GM19025 (cell line): ENCODE measurements around the gene TMEM139.

Experiments
- ATAC-seq: cut with Tn5 transposase; IDR thresholded peaks from one replicate; pipeline ENCODE4 v1.9.1; 2021; ENCODE audit warnings: mild to moderate bottlenecking, low read depth, moderate library complexity; ENCODE audit not compliant: unreplicated experiment

Gene TMEM139

GRCh38 chr7:143284591-143285469 lies at the start of gene TMEM139:
Gene TMEM139 (plus strand): TSS chr7:143284958. CDS start chr7:143285958, 1,000 bp downstream.
- no peak for ATAC-seq

- ATAC-seq: no peak
These were observed 49.2 kb upstream of the TMEM139 start for GRCh38 chr7:143235561-143235960.

DNA sequence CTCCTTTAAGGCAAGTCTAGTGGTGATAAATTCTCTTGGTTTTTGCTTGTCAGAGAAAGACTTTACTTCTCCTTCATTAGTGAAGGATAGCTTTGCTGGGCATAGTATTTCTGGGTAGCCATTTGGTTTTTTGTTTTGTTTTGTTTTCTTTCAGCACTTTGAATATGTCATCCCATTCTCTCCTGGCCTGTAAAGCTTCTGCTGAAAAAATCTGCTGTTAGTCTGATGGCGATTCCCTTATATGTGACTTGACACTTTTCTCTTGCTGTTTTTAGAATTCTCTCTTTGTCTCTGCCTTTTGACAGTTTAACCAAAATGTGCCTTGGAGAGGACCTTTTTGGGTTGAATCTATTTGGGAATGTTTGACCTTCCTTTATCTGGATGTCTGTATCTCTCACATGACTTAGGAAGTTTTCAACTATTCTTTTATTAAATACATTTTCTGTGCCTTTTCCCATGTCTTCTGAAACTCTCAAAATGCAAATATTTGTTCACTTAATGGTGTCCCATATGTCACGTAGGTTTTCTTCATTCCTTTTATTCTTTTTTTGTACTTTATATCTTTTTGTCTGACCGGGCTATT lies 48.3 kb upstream of the TMEM139 start:
- no peak for ATAC-seq

GRCh38 chr7:143237366-143237765 lies 47.4 kb upstream of the TMEM139 start:
- no peak for ATAC-seq

DNA sequence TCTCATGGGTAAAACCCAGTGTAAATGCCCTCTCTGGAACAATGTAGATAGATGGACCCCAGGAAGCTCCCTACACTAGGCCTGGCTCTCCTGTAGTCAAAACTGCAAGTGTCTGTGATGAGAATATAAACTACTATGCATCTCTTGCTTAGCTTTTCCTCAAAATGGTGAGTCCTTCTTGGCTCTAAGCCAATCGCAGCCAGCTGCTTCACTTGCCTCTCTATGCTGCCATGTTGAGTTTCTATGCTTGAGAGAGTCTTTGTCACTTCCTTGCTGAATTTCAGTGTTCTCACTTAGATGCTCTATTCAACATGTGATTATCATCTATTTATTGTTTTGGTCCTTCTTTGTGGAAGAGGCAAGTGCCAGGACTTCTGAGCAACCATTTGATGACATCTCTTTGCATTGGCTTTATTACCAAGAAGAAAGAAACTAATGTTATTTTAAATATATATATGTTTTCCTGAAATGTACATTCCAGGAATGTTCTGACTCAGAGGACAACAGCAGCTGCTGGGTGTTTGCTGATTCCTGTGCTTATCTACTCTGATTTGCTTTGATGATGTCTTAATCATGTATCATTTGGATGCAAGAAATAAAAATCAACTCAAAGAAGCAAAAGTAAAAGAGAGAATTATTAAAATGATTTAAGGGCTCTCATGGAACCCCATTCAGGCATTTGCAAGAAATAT lies 46.3 kb upstream of the TMEM139 start:
- ATAC-seq: no peak

GRCh38 chr7:143239813-143240212 lies 44.9 kb upstream of the TMEM139 start:
- ATAC-seq: no peak

- peak; percentile 81 for ATAC-seq
These were observed 44.2 kb upstream of the TMEM139 start for GRCh38 chr7:143240291-143241168.

DNA sequence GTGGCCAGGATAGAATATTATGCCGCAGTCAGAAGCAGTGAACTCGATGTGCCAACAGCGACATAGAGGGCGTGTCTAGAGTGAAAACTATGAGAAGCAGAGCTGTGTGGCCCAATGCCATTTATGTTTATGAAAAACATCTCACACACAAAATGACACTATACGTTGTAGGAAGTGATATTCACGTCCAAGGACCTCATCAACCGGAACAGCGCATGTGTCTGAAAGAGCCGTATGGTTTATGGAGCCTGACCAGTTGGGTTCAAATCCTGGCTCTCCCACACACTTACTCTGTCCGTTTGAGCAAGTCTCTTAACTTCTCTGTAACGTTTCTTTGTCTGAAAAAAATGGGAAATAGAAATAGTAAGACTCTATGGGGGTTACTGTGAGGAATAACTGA lies 42.5 kb upstream of the TMEM139 start:
- no peak for ATAC-seq

DNA sequence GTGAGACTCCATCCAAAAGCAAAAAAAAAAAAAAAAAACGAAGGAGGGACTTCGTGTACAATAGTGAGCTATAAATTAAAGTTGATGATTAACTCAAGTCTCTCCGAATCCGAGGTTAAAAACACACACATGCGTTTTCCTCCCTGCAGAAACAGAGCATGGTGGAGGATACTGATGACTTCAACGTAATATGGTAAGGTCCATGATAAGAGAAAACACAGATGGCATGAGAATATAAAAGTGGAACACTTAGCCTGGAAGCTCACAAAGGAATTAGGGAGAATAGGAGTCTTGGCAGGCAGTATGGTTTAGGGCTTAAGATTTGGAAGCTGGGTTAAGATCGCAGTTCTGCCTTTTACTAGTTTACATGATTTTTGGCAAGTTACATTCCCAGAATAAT lies 41.6 kb upstream of the TMEM139 start:
- ATAC-seq: no peak

DNA sequence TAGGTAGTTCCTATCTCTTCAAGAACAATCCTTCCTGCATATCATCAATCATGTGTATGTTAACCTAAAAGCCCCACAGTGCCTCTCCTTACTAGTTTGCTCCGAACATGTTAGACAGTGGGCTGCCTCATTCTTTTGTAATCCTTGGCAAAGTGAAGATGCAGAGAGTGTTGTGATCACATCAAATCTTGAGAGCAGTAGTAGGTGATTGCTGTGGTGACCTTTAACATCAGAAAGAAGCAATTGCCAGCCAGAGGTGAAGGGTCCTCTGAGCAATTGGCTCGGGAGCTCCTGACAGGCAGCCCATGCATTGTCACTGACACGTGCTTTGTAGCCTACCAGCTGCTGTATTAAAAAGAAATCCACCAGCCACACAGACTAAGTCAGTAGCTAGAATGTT lies 41.1 kb upstream of the TMEM139 start:
- ATAC-seq: no peak

- no peak for ATAC-seq
These were observed 40.4 kb upstream of the TMEM139 start for GRCh38 chr7:143244321-143244720.

GRCh38 chr7:143245123-143245522 lies 39.6 kb upstream of the TMEM139 start:
- no peak for ATAC-seq

DNA sequence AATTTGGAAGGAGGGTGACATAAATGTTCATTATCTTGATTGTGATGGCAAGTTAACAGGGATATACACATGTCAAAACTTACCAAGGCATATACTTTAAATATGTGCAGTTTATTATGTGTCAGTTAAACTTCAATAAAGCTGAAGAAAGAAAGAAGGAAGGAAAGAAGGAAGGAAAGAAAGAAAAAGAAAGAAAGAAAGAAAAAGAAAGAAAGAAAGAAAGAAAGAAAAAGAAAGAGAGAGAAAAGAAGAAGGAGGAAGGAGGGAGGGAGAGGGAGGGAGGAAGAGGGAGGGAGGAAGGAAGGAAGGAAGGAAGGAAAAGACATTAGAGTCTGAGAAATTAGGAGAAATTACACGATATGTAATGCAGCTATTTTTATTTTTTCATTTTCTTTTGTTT lies 37.4 kb upstream of the TMEM139 start:
- ATAC-seq: no peak

DNA sequence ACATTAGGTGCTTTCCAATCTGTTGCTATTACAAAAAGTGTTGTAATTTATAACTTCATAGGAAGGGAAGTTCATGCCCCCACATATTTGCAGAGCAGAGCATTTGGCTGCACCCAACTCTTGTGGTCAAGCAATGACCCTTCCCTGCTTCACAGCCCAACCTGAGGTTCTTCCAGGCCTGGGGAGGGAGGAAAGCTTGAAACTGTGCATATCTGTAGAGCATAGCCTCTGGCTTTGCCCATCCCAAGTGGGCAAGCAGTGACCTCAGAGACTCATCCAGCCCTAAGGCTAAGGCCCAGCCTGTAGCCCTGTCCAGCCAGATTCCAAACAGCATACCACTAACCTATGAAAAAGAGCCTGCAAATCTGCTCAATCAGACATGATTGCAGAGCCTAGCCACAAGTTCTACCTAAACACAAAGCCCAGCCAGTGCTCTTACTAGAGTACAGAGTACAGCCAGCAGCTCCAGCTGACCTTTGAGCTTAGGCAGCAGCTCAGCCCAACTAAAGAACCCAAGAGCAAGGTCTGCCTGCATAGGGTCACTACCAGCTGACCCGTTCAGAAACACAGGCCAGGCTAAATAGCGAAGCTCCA lies 35.9 kb upstream of the TMEM139 start:
- no peak for ATAC-seq

DNA sequence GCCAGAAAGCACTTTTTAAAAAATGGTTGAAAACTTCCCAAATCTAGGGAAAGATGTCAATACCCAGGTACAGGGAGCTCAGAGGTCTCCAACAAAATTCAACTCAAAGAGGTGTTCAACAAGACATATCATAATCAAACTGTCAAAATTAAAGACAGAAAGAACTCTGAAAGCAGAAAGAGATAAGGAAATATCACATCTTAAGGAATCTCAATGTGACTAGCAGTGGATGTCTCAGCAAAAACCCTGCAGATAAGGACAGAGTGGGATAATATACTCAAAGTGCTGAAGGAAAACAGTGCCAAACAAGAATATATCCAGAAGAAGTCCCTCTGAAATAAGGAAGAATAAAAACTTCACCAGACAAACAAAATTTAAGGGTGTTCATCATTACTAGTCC lies 34.6 kb upstream of the TMEM139 start:
- no peak for ATAC-seq

- ATAC-seq: no peak
These were observed 33.9 kb upstream of the TMEM139 start for GRCh38 chr7:143250822-143251221.

DNA sequence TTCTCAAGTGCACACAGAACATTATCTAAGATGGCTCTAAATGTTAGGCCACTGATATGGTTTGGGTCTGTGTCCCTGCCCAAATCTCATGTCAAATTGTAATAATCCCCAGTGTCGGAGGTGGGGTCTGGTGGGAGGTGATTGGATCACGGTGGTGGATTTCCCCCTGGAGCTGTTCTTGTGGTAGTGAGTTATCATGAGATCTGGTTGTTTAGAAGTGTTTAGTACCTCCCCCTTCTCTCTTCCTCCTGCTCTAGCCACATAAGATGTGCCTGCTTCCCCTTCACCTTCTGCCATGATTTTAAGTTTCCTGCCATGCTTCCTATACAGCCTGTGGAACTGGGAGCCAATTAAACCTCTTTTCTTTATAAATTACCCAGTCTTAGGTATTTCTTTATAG lies 32.8 kb upstream of the TMEM139 start:
- ATAC-seq: no peak

GRCh38 chr7:143255564-143255963 lies 29.2 kb upstream of the TMEM139 start:
- ATAC-seq: no peak

DNA sequence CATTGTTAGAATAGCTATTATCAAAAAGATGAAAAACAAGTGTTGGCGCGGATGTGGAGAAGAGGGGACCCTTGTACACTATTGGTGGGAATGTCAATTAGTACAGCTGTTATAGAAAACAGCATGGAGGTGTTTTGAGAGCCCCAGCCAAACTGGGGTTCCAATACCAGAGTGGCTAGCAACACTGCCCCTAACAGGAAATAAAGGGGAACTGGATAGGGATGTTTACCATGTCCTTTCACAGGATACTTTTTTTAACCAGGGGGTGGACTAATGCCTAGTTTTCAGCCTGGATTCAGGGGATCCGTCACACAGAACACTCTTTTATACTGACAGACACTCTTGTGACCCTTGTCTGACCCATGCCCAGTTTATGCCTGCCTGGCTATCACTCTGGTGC lies 28.4 kb upstream of the TMEM139 start:
- ATAC-seq: no peak

DNA sequence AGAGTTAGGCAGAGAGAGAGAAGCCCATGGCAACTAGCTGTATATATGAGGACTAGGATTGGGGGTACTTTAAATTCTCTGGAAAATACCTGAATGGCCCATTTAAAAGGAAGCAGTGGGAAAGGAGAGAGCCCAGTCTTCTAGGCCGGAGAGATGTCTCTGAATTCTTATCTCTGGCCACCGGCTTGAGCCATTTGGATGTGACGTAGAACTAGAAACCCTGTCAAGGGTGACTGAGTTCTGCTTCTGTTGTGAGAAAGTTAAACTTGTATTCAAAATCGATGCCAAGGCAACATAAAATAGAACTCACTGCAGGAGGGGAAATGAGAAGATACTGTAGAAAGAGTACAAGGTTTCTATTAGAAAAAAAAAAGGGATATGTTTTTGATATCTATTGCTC lies 27.8 kb upstream of the TMEM139 start:
- no peak for ATAC-seq
